Measurements from ENCODE around the gene COL9A1. TPM values are rescaled to one million over a fixed set of nuclear protein-coding genes. Genes with fewer than 3 reads are reported as not detected.

The COL9A1 gene
- total and polyA plus RNA-seq, 2 of the 4 experiments (the other 2 are of a cell fraction), result not detected

DNA sequence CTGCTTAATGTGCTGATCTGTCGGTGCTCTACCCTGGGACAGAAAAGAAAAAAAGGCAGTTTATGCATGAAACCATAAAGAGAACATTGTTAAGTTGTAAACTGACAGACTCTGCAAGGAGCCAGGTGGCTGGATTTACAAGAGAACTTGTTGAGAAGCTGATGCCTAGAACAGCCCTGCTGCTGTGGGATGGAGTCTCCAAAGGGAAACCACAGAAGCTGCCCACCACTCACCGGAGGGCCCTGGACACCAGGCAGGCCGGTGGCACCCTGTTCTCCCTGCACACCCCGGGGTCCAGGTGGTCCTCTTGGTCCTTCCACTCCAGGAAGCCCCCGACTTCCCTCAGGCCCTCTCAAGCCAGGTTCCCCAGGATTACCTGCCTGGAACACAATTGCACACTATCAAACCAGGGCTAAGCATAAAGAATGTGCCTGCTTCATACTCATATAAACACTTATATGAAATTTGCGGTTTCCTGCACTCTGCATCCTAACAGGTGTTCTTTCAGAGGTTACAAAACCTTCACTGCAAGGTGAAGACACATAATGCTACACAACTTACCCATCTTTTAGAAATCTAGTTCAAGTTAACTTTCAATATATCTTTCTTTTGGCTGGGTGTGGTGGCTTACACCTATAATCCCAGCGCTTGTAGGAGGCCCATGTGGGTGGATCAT lies 68.2 kb downstream of the COL9A1 start:
- Histone ChIP-seq H3K4me2 (ENCODE audit: low read depth, low read length) (no peak overlapping the region), H3K23ac (ENCODE audit: low read depth, low read length) (no peak overlapping the region), H3K27ac (ENCODE audit: insufficient read depth, low read length) (no peak overlapping the region), H2BK120ac (ENCODE audit: low read depth, low read length) (no peak overlapping the region), H3K9me3 (ENCODE audit: control insufficient read depth, insufficient read depth, low read length) (no peaks in the 10 kb centered on the region), H3K27me3 (ENCODE audit: control insufficient read depth, insufficient read depth, low read length) (no peaks in the 10 kb centered on the region), H2BK20ac (ENCODE audit: low read depth, low read length) (no peak overlapping the region), H3K4ac (ENCODE audit: low read depth, low read length) (no peak overlapping the region), H4K20me1 (ENCODE audit: insufficient read depth, low read length) (no peaks in the 10 kb centered on the region), H3K18ac (ENCODE audit: low read depth, low read length) (no peak overlapping the region; the same call in 1 of the 2 replicates), H3K4me3 (ENCODE audit: insufficient read depth, low read depth, low read length) (no peak overlapping the region), H2BK5ac (ENCODE audit: low read depth, low read length, poor library complexity, severe bottlenecking) (no peak overlapping the region), H3K9me1 (ENCODE audit: insufficient read depth, low read length) (no peaks in the 10 kb centered on the region), H3K56ac (ENCODE audit: extremely low read depth, insufficient read depth, low read length) (no peak overlapping the region), H4K91ac (ENCODE audit: insufficient read depth, low read depth, low read length) (no peak overlapping the region), H2AK9ac (replicated peaks; ENCODE audit: low read depth, low read length, poor library complexity) (no peak overlapping the region), H2AFZ (replicated peaks; ENCODE audit: low read length, poor library complexity) (no peak overlapping the region), H3K36me3 (ENCODE audit: control insufficient read depth, insufficient read depth, low read length) (no peaks in the 10 kb centered on the region), H3K79me1 (ENCODE audit: low read depth in 1 of 2, low read length in 2 of 2) (no peaks in the 10 kb centered on the region), H4K8ac (ENCODE audit: low read depth in 2 of 2, low read length in 2 of 2) (no peak overlapping the region), H3K4me1 (ENCODE audit: control insufficient read depth, insufficient read depth, low read length) (no peaks in the 10 kb centered on the region; the same call in 1 of the 2 replicates), H3K14ac (replicated peaks; ENCODE audit: low read depth, low read length) (no peak overlapping the region), H4K5ac (ENCODE audit: low read depth, low read length) (no peak overlapping the region), H2AK5ac (ENCODE audit: low read depth, low read length) (no peak overlapping the region), H3K9ac (ENCODE audit: low read depth, low read length) (no peak overlapping the region), H2BK15ac (ENCODE audit: low read depth, low read length) (no peak overlapping the region)
- POLR2A ChIA-PET (ENCODE audit: unreplicated experiment), result no interaction called here
- no TSS peak for BruUV-seq (replicated peaks)
- no peak for TF ChIP-seq MXI1 (IDR thresholded peaks at IDR 0.05; ENCODE audit: borderline replicate concordance, low read depth, low read length)
- no peak for TF ChIP-seq BHLHE40 (IDR thresholded peaks at IDR 0.05; ENCODE audit: low read depth, low read length)
- TF ChIP-seq USF2 (IDR thresholded peaks at IDR 0.05; ENCODE audit: low read depth, low read length), result no peak
- TF ChIP-seq FOS (IDR thresholded peaks at IDR 0.05; ENCODE audit: low read depth, low read length), result no peak
- TF ChIP-seq RCOR1 (IDR thresholded peaks at IDR 0.05; ENCODE audit: insufficient replicate concordance, low read length), result no peak
- TF ChIP-seq SMC3 (IDR thresholded peaks at IDR 0.05; ENCODE audit: low read depth, low read length), result no peak
- no peak for TF ChIP-seq CHD1 (IDR thresholded peaks at IDR 0.05; ENCODE audit: low read depth, low read length)
- no peak for TF ChIP-seq RFX5 (IDR thresholded peaks at IDR 0.05; ENCODE audit: low read depth, low read length)
- no peak for TF ChIP-seq CEBPB (IDR thresholded peaks at IDR 0.05; ENCODE audit: low read depth, low read length)
- DNase-seq, result no peak
- dilution Hi-C loops (cut with HindIII; ENCODE audit: low sequenced_read_pairs, unreplicated experiment) (no loop called here), in situ Hi-C loops (cut with MboI; ENCODE audit: low sequenced_read_pairs) (no loop called here), intact Hi-C loops (cut with micrococcal nuclease) (no loop called here)
- CTCF ChIA-PET, result no interaction called here
- ATAC-seq (ENCODE audit: low read depth), result no peak
- 95% methylated on average over 3 of the region's 7 CpGs; no CpG with 5 or more reads in 1 of the 2 experiments for WGBS, 2 experiments (ENCODE audit: extremely low coverage in 2 of 2, insufficient read length in 1 of 2)
